Measurements from ENCODE around the gene CFHR1. TPM values are rescaled to one million over a fixed set of nuclear protein-coding genes. Genes with fewer than 3 reads are reported as not detected.
"Not testable (repeated sequence)": the region's sequence is repeated elsewhere in the genome, so short reads cannot be mapped to it uniquely, and the experiment has no call there.

The CFHR1 gene
- polyA plus RNA-seq = not detected

- H3K27ac Mint-ChIP-seq; H3K27me3 Mint-ChIP-seq (ENCODE audit: low read depth in 3 of 3); H3K4me3 Mint-ChIP-seq; H3K36me3 Mint-ChIP-seq; DNase-seq; H3K4me1 Mint-ChIP-seq: not testable (repeated sequence)
- H3K9me3 Mint-ChIP-seq = peaks cover 0 to 11% (median under 1%) of the 10 kb centered on the region in 6 donors
These were observed at the start of gene CFHR1 for GRCh38 chr1:196819531-196819930. Gene CFHR1, plus strand, starts transcription at chr1:196819731. Its CDS starts 114 bp downstream, at chr1:196819845.

- H3K27me3 Mint-ChIP-seq (ENCODE audit: low read depth in 3 of 3); H3K36me3 Mint-ChIP-seq; H3K4me3 Mint-ChIP-seq; H3K27ac Mint-ChIP-seq; DNase-seq; H3K4me1 Mint-ChIP-seq: not testable (repeated sequence)
- H3K9me3 Mint-ChIP-seq = peaks cover 0 to 24% (median 3%) of the 10 kb centered on the region in 6 donors
These were observed 49.7 kb upstream of the CFHR1 start for GRCh38 chr1:196769823-196770222.

GRCh38 chr1:196773713-196774112 lies 45.8 kb upstream of the CFHR1 start:
- Mint-ChIP-seq H3K4me3 (no peak overlapping the region), H3K27me3 (ENCODE audit: low read depth in 3 of 3) (peaks cover 0 to 1% (median 0%) of the 10 kb centered on the region in 3 donors), H3K4me1 (no peaks in the 10 kb centered on the region), H3K36me3 (no peaks in the 10 kb centered on the region), H3K9me3 (peaks cover 0 to 14% (median 3%) of the 10 kb centered on the region in 6 donors), H3K27ac (no peak overlapping the region)
- no peak for DNase-seq

GRCh38 chr1:196774175-196774574 lies 45.4 kb upstream of the CFHR1 start:
- Mint-ChIP-seq H3K27me3 (ENCODE audit: low read depth in 3 of 3) (peaks cover 0 to 1% (median 0%) of the 10 kb centered on the region in 3 donors), H3K27ac (no peak overlapping the region), H3K4me3 (no peak overlapping the region), H3K9me3 (peaks cover 0 to 14% (median 3%) of the 10 kb centered on the region in 6 donors), H3K36me3 (no peaks in the 10 kb centered on the region), H3K4me1 (no peaks in the 10 kb centered on the region)
- no peak for DNase-seq

- no peak for DNase-seq
- no peaks in the 10 kb centered on the region for H3K36me3 Mint-ChIP-seq
- H3K27ac Mint-ChIP-seq = no peak within 1 kb of the TSS
- H3K4me1 Mint-ChIP-seq = no peaks in the 10 kb centered on the region
- H3K9me3 Mint-ChIP-seq = peaks cover 0 to 14% (median 2%) of the 10 kb centered on the region in 6 donors
- H3K27me3 Mint-ChIP-seq (ENCODE audit: low read depth in 3 of 3) = peaks cover 0 to 1% (median 0%) of the 10 kb centered on the region in 3 donors
- H3K4me3 Mint-ChIP-seq = no peak within 1 kb of the TSS
These were observed 44.9 kb upstream of the CFHR1 start, which contains the start of gene CFHR3 for GRCh38 chr1:196774603-196775002. Gene CFHR3, plus strand, starts transcription at chr1:196774840. Its CDS starts 47 bp downstream, at chr1:196774887.

DNA sequence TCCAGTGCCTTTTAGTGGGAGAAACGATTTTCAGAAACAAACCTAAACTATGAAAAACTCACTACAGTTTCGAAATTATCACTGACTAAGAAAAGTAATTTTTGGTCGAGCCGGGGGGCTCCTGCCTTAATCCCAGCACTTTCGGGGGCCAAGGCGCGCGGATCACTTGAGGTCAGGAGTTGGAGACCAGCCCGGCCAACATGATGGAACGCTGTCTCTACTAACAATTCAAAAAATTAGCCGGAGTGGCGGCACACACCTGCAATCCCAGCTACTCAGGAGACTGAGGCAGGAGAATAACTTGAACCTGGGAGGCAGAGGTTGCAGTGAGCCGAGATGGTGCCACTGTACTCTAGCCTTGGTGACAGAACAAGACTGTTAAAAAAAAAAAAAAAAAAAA lies 41.9 kb upstream of the CFHR1 start:
- Mint-ChIP-seq H3K27me3 (ENCODE audit: low read depth in 3 of 3) (no peaks in the 10 kb centered on the region), H3K4me1 (no peaks in the 10 kb centered on the region), H3K27ac (no peak overlapping the region), H3K9me3 (peaks cover 0 to 9% (median 1%) of the 10 kb centered on the region in 6 donors), H3K36me3 (no peaks in the 10 kb centered on the region), H3K4me3 (no peak overlapping the region)
- no peak for DNase-seq

- Mint-ChIP-seq H3K9me3 (peaks cover 0 to 11% (median 0%) of the 10 kb centered on the region in 6 donors), H3K4me1 (no peaks in the 10 kb centered on the region), H3K4me3 (no peak overlapping the region), H3K36me3 (no peaks in the 10 kb centered on the region), H3K27me3 (ENCODE audit: low read depth in 3 of 3) (no peaks in the 10 kb centered on the region), H3K27ac (no peak overlapping the region)
- no peak for DNase-seq
These were observed 40.4 kb upstream of the CFHR1 start for GRCh38 chr1:196779093-196779492.

DNA sequence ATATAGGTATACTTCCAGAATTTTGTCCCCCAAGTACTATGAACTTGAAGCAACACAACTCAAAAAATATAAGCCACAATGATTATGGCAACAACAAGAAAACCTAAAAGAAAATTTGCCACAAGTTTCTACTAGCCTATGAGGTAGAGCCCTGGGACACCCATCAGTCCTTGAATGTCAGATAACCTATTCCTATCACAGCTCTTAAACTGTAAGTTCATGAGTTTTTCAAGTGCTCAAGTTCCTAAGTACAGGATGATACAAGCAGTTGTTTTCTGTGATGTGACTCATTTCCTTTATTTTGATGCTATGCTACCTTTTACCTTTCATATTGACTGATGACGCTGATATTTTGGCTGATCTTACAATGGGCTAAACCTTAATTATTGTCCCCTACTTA lies 28.3 kb upstream of the CFHR1 start:
- H3K27me3 Mint-ChIP-seq (ENCODE audit: low read depth in 3 of 3); H3K36me3 Mint-ChIP-seq; H3K27ac Mint-ChIP-seq; H3K4me1 Mint-ChIP-seq; H3K4me3 Mint-ChIP-seq; DNase-seq: not testable (repeated sequence)
- peaks cover 2 to 19% (median 4%) of the 10 kb centered on the region in 6 donors for H3K9me3 Mint-ChIP-seq

DNA sequence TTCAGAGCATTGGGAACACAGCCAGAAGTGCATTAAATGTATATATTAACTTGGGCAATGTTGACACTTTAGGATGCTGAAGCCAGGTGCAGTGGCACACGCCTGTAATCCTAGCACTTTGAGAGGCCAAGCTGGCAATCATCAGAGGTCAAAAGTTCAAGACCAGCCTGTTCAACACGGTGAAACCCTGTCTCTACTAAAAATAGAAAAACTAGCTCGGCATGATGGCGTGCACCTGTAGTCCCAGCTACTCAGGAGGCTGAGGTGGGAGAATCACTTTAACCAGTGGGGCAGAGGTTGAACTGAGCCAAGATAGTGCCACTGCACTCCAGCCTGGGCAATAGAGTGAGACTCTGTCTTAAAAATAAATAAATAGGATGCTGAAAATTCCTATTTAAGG lies 25.4 kb upstream of the CFHR1 start:
- not testable (repeated sequence) for H3K4me3 Mint-ChIP-seq; DNase-seq; H3K27me3 Mint-ChIP-seq (ENCODE audit: low read depth in 3 of 3); H3K27ac Mint-ChIP-seq; H3K36me3 Mint-ChIP-seq; H3K4me1 Mint-ChIP-seq
- peaks cover 2 to 14% (median 6%) of the 10 kb centered on the region in 6 donors for H3K9me3 Mint-ChIP-seq

DNA sequence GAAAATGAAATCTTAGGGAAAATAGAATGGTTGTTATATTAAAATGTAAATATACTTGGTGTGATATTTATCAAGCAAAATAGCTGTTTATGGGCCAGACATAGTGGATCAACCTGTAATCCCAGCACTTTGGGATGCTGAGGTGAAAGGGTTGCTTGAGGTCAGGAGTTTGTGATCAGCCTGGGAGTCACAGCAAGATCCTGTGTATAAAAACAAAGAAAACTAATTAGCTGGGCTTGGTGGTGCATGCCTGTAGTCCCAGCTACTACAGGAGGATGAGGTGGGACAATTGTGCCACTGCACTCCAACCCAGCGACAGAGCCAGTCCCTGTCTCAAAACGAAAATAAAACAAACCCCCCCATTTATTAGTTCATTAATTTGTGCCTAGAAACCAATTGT lies 21.6 kb upstream of the CFHR1 start:
- H3K9me3 Mint-ChIP-seq = peaks cover 2 to 18% (median 9%) of the 10 kb centered on the region in 6 donors
- no peaks in the 10 kb centered on the region for H3K4me1 Mint-ChIP-seq
- H3K4me3 Mint-ChIP-seq = no peak overlapping the region
- no peak for DNase-seq
- peaks cover 0 to 3% (median 0%) of the 10 kb centered on the region in 3 donors for H3K27me3 Mint-ChIP-seq (ENCODE audit: low read depth in 3 of 3)
- no peaks in the 10 kb centered on the region for H3K36me3 Mint-ChIP-seq
- no peak overlapping the region for H3K27ac Mint-ChIP-seq

DNA sequence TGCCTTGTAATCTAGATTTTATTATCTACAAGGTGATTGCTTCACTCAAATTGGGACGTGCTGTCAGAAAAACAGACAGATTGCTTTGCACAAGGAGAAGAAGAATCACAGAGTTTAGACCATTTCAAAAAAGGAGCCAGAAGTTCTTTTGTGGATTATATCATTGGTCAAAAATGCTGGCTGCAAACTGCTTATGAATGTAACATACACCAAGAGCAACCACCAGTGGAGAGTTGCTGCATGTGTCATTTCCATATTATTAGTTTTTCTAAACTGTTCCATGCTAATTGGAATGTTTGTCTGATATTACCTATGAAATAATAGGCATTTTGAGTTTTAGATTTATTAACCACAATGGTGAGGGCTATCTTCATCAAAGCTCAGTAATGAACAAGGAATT lies 17.6 kb upstream of the CFHR1 start:
- H3K36me3 Mint-ChIP-seq; H3K27me3 Mint-ChIP-seq (ENCODE audit: low read depth in 3 of 3); DNase-seq; H3K4me3 Mint-ChIP-seq; H3K9me3 Mint-ChIP-seq; H3K27ac Mint-ChIP-seq; H3K4me1 Mint-ChIP-seq: not testable (repeated sequence)

- H3K27me3 Mint-ChIP-seq (ENCODE audit: low read depth in 3 of 3) = no peaks in the 10 kb centered on the region
- peaks cover 0 to 5% (median 3%) of the 10 kb centered on the region in 6 donors for H3K9me3 Mint-ChIP-seq
- no peaks in the 10 kb centered on the region for H3K4me1 Mint-ChIP-seq
- H3K36me3 Mint-ChIP-seq = no peaks in the 10 kb centered on the region
- no peak for DNase-seq
- no peak overlapping the region for H3K4me3 Mint-ChIP-seq
- H3K27ac Mint-ChIP-seq = no peak overlapping the region
These were observed 10.8 kb upstream of the CFHR1 start for GRCh38 chr1:196808529-196809235.

- not testable (repeated sequence) for H3K27ac Mint-ChIP-seq; DNase-seq; H3K4me3 Mint-ChIP-seq; H3K36me3 Mint-ChIP-seq; H3K27me3 Mint-ChIP-seq (ENCODE audit: low read depth in 3 of 3); H3K4me1 Mint-ChIP-seq
- peaks cover 0 to 11% (median 2%) of the 10 kb centered on the region in 6 donors for H3K9me3 Mint-ChIP-seq
These were observed 2.1 kb upstream of the CFHR1 start for GRCh38 chr1:196817442-196817841.

GRCh38 chr1:196827860-196828259 lies 8.3 kb downstream of the CFHR1 start:
- H3K9me3 Mint-ChIP-seq; H3K4me1 Mint-ChIP-seq; H3K27me3 Mint-ChIP-seq (ENCODE audit: low read depth in 3 of 3); DNase-seq; H3K27ac Mint-ChIP-seq; H3K36me3 Mint-ChIP-seq: not testable (repeated sequence)
- peak overlapping the region in 1 of 5 donors; percentile 25 for H3K4me3 Mint-ChIP-seq

All from immature natural killer cell (primary cell).